Skeletal muscle cell (primary cell): ENCODE measurements around the gene PRM3.

Source experiments
- DNase-seq: peaks from one replicate; pipeline ENCODE4 v3.0.0-alpha.2; 2010; ENCODE audit warnings: low read depth
- H3K4me3 ChIP-seq: 2 replicates; pipeline ENCODE4 v1.5.1; 2011; ENCODE audit warnings: low read depth, mild to moderate bottlenecking, control low read depth, low read length, moderate library complexity

Gene PRM3

GRCh38 chr16:11250786-11251524 is 22.5 kb downstream of the PRM3 start:
- H3K4me3 ChIP-seq: no peak overlapping the region
- DNase-seq: no peak

- DNase-seq: no peak
- H3K4me3 ChIP-seq: no peak overlapping the region
Observed at GRCh38 chr16:11250091-11250785, 23.2 kb downstream of the PRM3 start.

- no peak overlapping the region for H3K4me3 ChIP-seq
- no peak for DNase-seq
Observed at GRCh38 chr16:11249233-11250061, 24.0 kb downstream of the PRM3 start.

GRCh38 chr16:11248133-11248532 is 25.3 kb downstream of the PRM3 start:
- no peak overlapping the region for H3K4me3 ChIP-seq
- DNase-seq: no peak

GRCh38 chr16:11245988-11246387 is 27.4 kb downstream of the PRM3 start:
- H3K4me3 ChIP-seq: no peak overlapping the region
- DNase-seq: no peak

GRCh38 chr16:11245222-11245737 is 28.1 kb downstream of the PRM3 start:
- no peak for DNase-seq
- H3K4me3 ChIP-seq: no peak overlapping the region

GRCh38 chr16:11242658-11243057 is 30.8 kb downstream of the PRM3 start:
- H3K4me3 ChIP-seq: no peak overlapping the region
- no peak for DNase-seq

- no peak overlapping the region for H3K4me3 ChIP-seq
Observed at GRCh38 chr16:11241480-11242204, 31.8 kb downstream of the PRM3 start.

GRCh38 chr16:11240636-11241473 is 32.6 kb downstream of the PRM3 start:
- H3K4me3 ChIP-seq: no peak overlapping the region
- no peak for DNase-seq

More at GRCh38 chr16:11241480-11242204, 31.8 kb downstream of the PRM3 start:
- DNase-seq: no peak

- no peak overlapping the region for H3K4me3 ChIP-seq
- DNase-seq: no peak
Observed at GRCh38 chr16:11239644-11240632, 33.5 kb downstream of the PRM3 start.

GRCh38 chr16:11238272-11239202 is 34.9 kb downstream of the PRM3 start:
- DNase-seq: no peak
- no peak overlapping the region for H3K4me3 ChIP-seq

GRCh38 chr16:11236461-11237254 is 36.8 kb downstream of the PRM3 start:
- no peak for DNase-seq
- no peak overlapping the region for H3K4me3 ChIP-seq

- H3K4me3 ChIP-seq: no peak overlapping the region
- no peak for DNase-seq
Observed at GRCh38 chr16:11235703-11235991, 37.8 kb downstream of the PRM3 start.

GRCh38 chr16:11234884-11235702 is 38.3 kb downstream of the PRM3 start:
- DNase-seq: no peak
- H3K4me3 ChIP-seq: no peak overlapping the region

- no peak for DNase-seq
- no peak overlapping the region for H3K4me3 ChIP-seq
Observed at GRCh38 chr16:11233727-11234376, 39.6 kb downstream of the PRM3 start.
